Retinal pigment epithelial cell (primary cell): ENCODE measurements around the gene C1orf94.

ENCODE experiments used
- DNase-seq: peaks from one replicate; pipeline ENCODE4 v3.0.0-alpha.2; 2010; ENCODE audit warnings: low read depth
- H3K4me3 ChIP-seq: 2 replicates; pipeline ENCODE4 v1.5.1; 2011; ENCODE audit warnings: mild to moderate bottlenecking, low read length, control low read depth, moderate library complexity
- CTCF ChIP-seq: conservative IDR thresholded peaks from 2 replicates; pipeline ENCODE4 v1.5.1; 2011; ENCODE audit warnings: low read depth, low read length, control low read depth, inconsistent platforms

Gene C1orf94

GRCh38 chr1:34132161-34132420, 44.6 kb upstream of the C1orf94 start:
- H3K4me3 ChIP-seq: no peak overlapping the region
- no peak for TF ChIP-seq CTCF
- DNase-seq: no peak

GRCh38 chr1:34137411-34137810, 39.3 kb upstream of the C1orf94 start:
- no peak for TF ChIP-seq CTCF
- no peak overlapping the region for H3K4me3 ChIP-seq
- DNase-seq: no peak

- no peak for DNase-seq
Observed at GRCh38 chr1:34140011-34140676, 36.6 kb upstream of the C1orf94 start.

GRCh38 chr1:34143975-34144374, 32.7 kb upstream of the C1orf94 start:
- DNase-seq: no peak
- no peak for TF ChIP-seq CTCF
- H3K4me3 ChIP-seq: no peak overlapping the region

More at GRCh38 chr1:34140011-34140676, 36.6 kb upstream of the C1orf94 start:
- TF ChIP-seq CTCF: no peak
- H3K4me3 ChIP-seq: no peak overlapping the region

GRCh38 chr1:34144766-34145165, 31.9 kb upstream of the C1orf94 start:
- TF ChIP-seq CTCF: no peak

GRCh38 chr1:34147301-34147700, 29.4 kb upstream of the C1orf94 start:
- no peak for TF ChIP-seq CTCF
- no peak overlapping the region for H3K4me3 ChIP-seq
- DNase-seq: no peak

More at GRCh38 chr1:34144766-34145165, 31.9 kb upstream of the C1orf94 start:
- no peak overlapping the region for H3K4me3 ChIP-seq
- no peak for DNase-seq

GRCh38 chr1:34149501-34149900, 27.2 kb upstream of the C1orf94 start:
- H3K4me3 ChIP-seq: no peak overlapping the region
- TF ChIP-seq CTCF: no peak
- no peak for DNase-seq
